ENCODE measurements around the gene ACSS2. TPM values are rescaled to one million over a fixed set of nuclear protein-coding genes. Genes with fewer than 3 reads are reported as not detected.

The ACSS2 gene
- total RNA-seq, 1 donor: 101 TPM

DNA sequence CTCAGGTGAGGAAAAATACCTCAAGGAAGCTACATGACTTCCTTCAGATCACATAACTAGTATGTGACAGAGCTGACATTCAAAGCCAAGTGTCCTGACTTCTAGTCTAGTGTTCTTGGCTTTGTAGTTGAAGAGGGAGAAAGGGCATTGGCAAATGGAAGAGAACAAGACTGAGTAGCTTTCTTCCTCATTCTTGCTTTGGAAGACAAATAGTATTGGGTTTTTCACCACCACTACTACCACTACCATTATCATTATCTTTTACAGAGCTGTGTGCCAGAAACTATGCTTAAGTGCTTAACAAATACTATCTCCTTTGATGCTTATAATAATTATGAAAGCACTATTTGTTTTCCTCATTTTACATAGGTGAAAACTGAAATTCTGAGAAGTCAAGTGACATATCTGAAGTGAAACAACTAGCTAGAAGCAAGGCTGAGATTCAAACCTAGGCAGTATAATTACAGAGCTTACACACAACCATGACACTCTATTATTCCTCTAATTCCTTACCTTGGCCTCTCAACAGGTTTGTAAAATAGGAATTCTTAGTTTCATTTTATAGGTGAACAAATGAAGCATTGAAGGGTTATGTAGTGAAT lies 6.8 kb downstream of the ACSS2 start:
- TF ChIP-seq, protein P1, sequence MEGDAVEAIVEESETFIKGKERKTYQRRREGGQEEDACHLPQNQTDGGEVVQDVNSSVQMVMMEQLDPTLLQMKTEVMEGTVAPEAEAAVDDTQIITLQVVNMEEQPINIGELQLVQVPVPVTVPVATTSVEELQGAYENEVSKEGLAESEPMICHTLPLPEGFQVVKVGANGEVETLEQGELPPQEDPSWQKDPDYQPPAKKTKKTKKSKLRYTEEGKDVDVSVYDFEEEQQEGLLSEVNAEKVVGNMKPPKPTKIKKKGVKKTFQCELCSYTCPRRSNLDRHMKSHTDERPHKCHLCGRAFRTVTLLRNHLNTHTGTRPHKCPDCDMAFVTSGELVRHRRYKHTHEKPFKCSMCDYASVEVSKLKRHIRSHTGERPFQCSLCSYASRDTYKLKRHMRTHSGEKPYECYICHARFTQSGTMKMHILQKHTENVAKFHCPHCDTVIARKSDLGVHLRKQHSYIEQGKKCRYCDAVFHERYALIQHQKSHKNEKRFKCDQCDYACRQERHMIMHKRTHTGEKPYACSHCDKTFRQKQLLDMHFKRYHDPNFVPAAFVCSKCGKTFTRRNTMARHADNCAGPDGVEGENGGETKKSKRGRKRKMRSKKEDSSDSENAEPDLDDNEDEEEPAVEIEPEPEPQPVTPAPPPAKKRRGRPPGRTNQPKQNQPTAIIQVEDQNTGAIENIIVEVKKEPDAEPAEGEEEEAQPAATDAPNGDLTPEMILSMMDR (IDR thresholded peaks at IDR 0.05; ENCODE audit: insufficient read depth, low read depth, low read length): no peak
- DNase-seq (ENCODE audit: low read depth): no peak
- H3K4me3 ChIP-seq (ENCODE audit: low read depth, low read length): no peak overlapping the region

DNA sequence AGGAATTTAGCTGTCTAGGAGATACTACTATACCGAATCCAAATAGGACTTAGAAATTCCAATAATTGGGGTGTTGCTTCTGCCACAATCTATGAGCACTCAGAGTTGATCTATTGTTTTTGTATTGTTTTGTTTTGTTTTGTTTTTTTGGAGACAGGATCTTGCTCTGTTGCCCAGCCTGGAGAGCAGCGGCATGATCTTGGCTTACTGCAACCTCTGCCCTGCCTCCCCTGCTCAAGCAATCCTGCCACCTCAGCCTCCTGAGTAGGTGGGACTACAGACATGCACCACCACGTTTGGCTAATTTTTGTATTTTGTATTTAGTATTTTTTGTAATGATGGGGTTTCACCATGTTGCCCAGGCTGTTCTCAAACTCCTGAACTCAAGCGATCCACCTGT lies 7.4 kb downstream of the ACSS2 start:
- TF ChIP-seq, protein P1 (IDR thresholded peaks at IDR 0.05; ENCODE audit: insufficient read depth, low read depth, low read length): no peak
- H3K4me3 ChIP-seq (ENCODE audit: low read depth, low read length): no peak overlapping the region
- DNase-seq (ENCODE audit: low read depth): no peak

DNA sequence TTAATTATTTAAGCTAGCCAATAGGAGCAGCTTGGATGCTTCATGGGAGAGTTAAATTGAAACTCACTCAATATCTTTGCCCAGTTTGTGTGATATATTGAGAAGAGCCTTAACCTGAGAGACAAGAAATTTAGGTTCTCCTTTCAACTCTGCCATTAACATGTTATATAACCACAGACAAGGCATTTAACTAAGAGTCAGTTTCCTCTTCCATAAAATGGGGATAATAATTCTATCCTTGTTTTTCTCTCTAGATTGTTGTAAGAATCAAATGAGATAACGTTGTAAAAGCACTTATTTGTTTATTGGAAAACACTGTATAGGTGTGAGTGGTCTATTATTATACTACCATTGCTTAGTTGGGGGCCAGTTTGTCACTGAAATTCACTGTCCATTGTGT lies 7.8 kb downstream of the ACSS2 start:
- H3K4me3 ChIP-seq (ENCODE audit: low read depth, low read length): no peak overlapping the region
- no peak for DNase-seq (ENCODE audit: low read depth)
- TF ChIP-seq, protein P1 (IDR thresholded peaks at IDR 0.05; ENCODE audit: insufficient read depth, low read depth, low read length): no peak

DNA sequence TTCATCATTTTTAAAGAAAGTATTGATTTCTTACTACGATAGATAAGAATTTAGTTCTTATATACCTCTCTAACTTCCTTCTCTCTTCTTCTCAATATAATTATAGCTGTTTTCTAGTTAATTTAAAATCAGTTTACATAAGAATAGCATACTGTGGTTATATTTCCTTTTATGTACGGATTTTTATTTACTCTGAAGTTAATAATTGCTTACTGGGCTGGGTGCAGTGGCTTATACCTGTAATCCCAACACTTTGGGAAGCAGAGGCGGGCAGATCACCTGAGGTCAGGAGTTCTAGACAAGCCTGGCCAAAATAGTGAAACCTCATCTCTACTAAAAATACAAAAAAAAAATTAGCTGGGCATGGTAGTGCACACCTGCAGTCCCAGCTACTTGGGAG lies 9.7 kb downstream of the ACSS2 start:
- H3K4me3 ChIP-seq (ENCODE audit: low read depth, low read length): no peak overlapping the region
- TF ChIP-seq, protein P1 (IDR thresholded peaks at IDR 0.05; ENCODE audit: insufficient read depth, low read depth, low read length): no peak
- no peak for DNase-seq (ENCODE audit: low read depth)

DNA sequence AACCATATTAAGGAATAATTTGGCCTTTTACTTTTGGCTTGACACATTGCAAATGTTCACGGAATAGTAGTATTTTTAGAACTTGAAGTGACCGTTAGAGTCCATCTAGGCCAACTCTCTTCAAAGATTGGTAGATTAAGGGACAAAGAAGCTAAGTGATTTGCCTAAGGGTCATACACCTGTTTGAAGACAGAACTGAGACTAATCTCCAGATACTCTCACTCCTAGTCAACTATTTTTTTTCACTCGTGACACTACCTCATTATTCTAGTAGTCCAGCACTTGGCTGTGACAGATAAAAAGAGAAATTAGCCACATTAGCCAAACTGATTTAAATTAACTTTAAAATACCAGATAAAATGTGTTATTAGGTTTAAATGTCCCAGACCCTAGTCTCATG lies 10.6 kb downstream of the ACSS2 start:
- no peak for DNase-seq (ENCODE audit: low read depth)
- TF ChIP-seq, protein P1 (IDR thresholded peaks at IDR 0.05; ENCODE audit: insufficient read depth, low read depth, low read length): no peak
- H3K4me3 ChIP-seq (ENCODE audit: low read depth, low read length): no peak overlapping the region

DNA sequence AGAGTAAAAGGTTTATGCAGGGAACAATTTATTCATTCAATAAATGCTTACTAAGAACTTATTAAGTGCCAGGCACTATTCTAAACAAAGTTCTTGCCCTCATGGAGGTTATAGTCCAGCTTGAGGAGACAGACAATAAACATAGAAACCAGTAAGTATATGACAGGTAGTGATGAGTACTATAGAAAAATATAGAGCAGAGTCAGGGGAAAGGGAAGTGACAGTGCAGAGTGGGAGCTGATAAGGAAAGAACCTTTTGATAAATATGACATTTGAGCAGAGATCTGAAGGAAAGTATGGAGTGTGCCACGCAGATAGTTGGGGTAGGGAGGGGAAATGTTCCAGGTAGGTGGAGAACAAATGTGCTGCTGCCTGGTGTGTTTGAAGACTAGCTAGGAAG lies 12.1 kb downstream of the ACSS2 start:
- DNase-seq (ENCODE audit: low read depth): no peak
- no peak overlapping the region for H3K4me3 ChIP-seq (ENCODE audit: low read depth, low read length)
- TF ChIP-seq, protein P1 (IDR thresholded peaks at IDR 0.05; ENCODE audit: insufficient read depth, low read depth, low read length): no peak

Measured in fibroblast of villous mesenchyme (primary cell).